ENCODE data around the gene HMG20B. TPM values are rescaled to one million over a fixed set of nuclear protein-coding genes. Genes with fewer than 3 reads are reported as not detected.
"Not testable (repeated sequence)": the region's sequence is repeated elsewhere in the genome, so short reads cannot be mapped to it uniquely, and the experiment has no call there.

HMG20B gene
- total RNA-seq, 4 donors from 2014 or later = 93.3 to 160 (median 105) TPM

DNA sequence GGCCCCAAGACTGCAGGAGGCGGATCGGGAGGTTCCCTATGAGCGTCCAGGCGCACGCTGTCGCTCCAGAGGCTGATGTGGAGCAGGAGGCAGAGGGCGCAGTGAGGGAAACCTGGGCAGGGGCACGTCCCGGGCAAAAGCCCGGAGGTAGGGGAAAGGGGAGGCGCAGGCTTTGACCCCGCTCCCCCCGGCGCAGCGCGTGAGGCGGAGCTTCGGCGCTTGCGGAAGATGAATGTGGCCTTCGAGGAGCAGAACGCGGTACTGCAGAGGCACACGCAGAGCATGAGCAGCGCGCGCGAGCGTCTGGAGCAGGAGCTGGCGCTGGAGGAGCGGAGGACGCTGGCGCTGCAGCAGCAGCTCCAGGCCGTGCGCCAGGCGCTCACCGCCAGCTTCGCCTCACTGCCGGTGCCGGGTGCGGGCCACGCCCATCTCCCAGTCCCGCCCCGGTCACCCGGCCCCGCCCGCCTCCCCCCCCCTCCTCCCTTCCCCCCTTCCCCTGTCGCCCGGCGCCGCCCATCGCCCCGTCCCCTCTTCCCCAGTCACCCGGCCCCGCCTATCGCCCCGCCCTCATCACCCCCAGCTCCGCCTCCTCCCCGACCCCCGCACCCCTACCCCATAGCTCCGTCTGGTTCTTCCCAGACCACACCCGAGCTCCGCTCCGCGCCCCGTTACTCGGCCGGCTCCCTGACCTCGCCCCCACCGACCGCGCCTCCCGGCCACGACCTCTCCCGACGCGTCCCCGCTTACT lies 4.1 kb downstream of the HMG20B start:
- H3K36me3 ChIP-seq = no peaks in the 10 kb centered on the region
- H3K4me3 ChIP-seq (replicated peaks in 1 of 3) = no peak overlapping the region
- TF ChIP-seq POLR2A (IDR thresholded peaks at IDR 0.05) = no peak
- TF ChIP-seq, protein P1, sequence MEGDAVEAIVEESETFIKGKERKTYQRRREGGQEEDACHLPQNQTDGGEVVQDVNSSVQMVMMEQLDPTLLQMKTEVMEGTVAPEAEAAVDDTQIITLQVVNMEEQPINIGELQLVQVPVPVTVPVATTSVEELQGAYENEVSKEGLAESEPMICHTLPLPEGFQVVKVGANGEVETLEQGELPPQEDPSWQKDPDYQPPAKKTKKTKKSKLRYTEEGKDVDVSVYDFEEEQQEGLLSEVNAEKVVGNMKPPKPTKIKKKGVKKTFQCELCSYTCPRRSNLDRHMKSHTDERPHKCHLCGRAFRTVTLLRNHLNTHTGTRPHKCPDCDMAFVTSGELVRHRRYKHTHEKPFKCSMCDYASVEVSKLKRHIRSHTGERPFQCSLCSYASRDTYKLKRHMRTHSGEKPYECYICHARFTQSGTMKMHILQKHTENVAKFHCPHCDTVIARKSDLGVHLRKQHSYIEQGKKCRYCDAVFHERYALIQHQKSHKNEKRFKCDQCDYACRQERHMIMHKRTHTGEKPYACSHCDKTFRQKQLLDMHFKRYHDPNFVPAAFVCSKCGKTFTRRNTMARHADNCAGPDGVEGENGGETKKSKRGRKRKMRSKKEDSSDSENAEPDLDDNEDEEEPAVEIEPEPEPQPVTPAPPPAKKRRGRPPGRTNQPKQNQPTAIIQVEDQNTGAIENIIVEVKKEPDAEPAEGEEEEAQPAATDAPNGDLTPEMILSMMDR (IDR thresholded peaks at IDR 0.05) = no peak
- H3K4me1 ChIP-seq = peaks cover 18 to 19% of the 10 kb centered on the region in 2 donors
- intact Hi-C loops (cut with DNase I) = no loop called here
- no peaks in the 10 kb centered on the region for H3K27me3 ChIP-seq
- peak; percentile 68 for DNase-seq
- no peaks in the 10 kb centered on the region for H3K9me3 ChIP-seq
- 46 to 64% methylated on average over 21 to 58 of the region's 78 CpGs for WGBS, 2 donors
- H3K27ac ChIP-seq = no peak overlapping the region

GRCh38 chr19:3577723-3578344 lies 5.1 kb downstream of the HMG20B start:
- Histone ChIP-seq H3K4me1 (peaks cover 14 to 15% of the 10 kb centered on the region in 2 donors), H3K27ac (no peak overlapping the region), H3K4me3 (replicated peaks in 1 of 3) (no peak overlapping the region), H3K9me3 (no peaks in the 10 kb centered on the region), H3K36me3 (no peaks in the 10 kb centered on the region), H3K27me3 (no peaks in the 10 kb centered on the region)
- no peak for TF ChIP-seq POLR2A (IDR thresholded peaks at IDR 0.05)
- TF ChIP-seq, protein P1 (IDR thresholded peaks at IDR 0.05) = no peak
- DNase-seq = peak in 1 of 2 donors; percentile 14
- intact Hi-C loops (cut with DNase I) = no loop called here
- WGBS, 2 donors = 81 to 86% methylated on average over 43 to 45 of the region's 60 CpGs

GRCh38 chr19:3578390-3578789 lies 5.6 kb downstream of the HMG20B start:
- 84 to 87% methylated on average over 9 to 14 of the region's 17 CpGs for WGBS, 2 donors
- no peaks in the 10 kb centered on the region for H3K27me3 ChIP-seq
- no peaks in the 10 kb centered on the region for H3K36me3 ChIP-seq
- H3K27ac ChIP-seq = no peak overlapping the region
- TF ChIP-seq, protein P1 (IDR thresholded peaks at IDR 0.05) = no peak
- TF ChIP-seq POLR2A (IDR thresholded peaks at IDR 0.05) = no peak
- intact Hi-C loops (cut with DNase I) = no loop called here
- no peak overlapping the region for H3K4me3 ChIP-seq (replicated peaks in 1 of 3)
- peaks cover 12 to 14% of the 10 kb centered on the region in 2 donors for H3K4me1 ChIP-seq
- no peaks in the 10 kb centered on the region for H3K9me3 ChIP-seq
- no peak for DNase-seq

- Histone ChIP-seq H3K27me3 (no peaks in the 10 kb centered on the region), H3K27ac (peak overlapping the region in 1 of 3 donors; percentile 19), H3K4me3 (replicated peaks in 1 of 3) (no peak overlapping the region), H3K9me3 (no peaks in the 10 kb centered on the region), H3K4me1 (peaks cover 6 to 13% of the 10 kb centered on the region in 2 donors), H3K36me3 (no peaks in the 10 kb centered on the region)
- DNase-seq = no peak
- intact Hi-C loops (cut with DNase I) = no loop called here
- TF ChIP-seq, protein P1 (IDR thresholded peaks at IDR 0.05) = no peak
- TF ChIP-seq POLR2A (IDR thresholded peaks at IDR 0.05) = no peak
- 63 to 74% methylated on average over 11 of the region's 11 CpGs for WGBS, 2 donors
Measured at GRCh38 chr19:3580156-3580934, 7.6 kb downstream of the HMG20B start.

DNA sequence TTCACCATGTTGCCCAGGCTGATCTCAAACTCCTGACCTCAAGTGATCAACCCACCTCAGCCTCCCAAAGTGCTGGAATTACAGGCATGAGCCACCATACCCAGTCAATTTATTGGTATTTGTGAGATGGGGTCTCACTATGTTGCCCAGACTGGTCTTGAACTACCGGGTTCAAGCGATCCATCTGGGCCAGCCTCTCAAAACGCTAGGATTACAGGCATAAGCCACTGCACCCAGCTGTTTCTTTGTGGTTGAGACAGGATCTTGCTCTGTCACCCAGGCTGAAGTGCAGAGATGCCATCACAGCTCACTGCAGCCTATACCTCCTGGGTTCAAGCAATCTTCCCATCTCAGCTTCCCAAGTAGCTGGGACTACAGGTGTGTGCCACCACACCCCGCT lies 9.0 kb downstream of the HMG20B start:
- H3K36me3 ChIP-seq; H3K4me3 ChIP-seq (replicated peaks in 1 of 3); H3K9me3 ChIP-seq; intact Hi-C loops (cut with DNase I); H3K27me3 ChIP-seq; DNase-seq; H3K27ac ChIP-seq: not testable (repeated sequence)
- peaks cover 2 to 16% of the 10 kb centered on the region in 2 donors for H3K4me1 ChIP-seq
- 66 to 78% methylated on average over 2 to 4 of the region's 4 CpGs for WGBS, 2 donors

DNA sequence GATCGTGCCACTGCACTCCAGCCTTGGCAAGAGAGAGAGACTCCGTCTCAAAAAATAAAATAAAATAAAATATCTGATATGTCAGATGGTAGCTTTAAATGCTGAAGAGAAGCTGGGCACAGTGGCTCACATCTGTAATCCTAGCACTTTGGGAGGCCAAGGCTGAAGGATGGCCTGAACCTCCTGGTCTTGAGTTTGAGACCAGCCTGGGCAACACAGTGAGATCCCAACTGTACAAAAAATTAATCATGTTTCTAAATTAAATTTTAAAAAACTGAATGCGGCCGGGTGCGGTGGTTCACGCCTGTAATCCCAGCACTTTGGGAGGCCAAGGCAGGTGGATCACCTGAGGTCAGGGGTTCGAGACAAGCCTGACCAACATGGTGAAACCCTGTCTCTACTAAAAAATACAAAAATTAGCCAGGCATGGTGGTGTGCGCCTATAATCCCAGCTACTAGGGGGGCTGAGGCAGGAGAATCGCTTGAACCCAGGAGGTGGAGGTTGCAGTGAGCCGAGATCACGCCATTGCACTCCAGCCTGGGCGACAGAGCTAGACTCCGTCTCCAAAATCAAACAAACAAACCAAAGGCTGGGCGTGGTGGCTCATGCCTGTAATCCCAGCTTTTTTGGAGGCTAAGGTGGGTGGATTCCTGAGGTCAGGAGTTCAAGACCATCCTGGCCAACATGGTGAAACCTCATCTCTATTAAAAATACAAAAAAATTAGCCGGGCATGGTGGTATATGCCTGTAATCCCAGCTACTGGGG lies 11.5 kb downstream of the HMG20B start:
- H3K9me3 ChIP-seq; H3K27ac ChIP-seq; H3K4me3 ChIP-seq (replicated peaks in 1 of 3); H3K36me3 ChIP-seq; H3K27me3 ChIP-seq; intact Hi-C loops (cut with DNase I); DNase-seq: not testable (repeated sequence)
- H3K4me1 ChIP-seq = peaks cover 4 to 21% of the 10 kb centered on the region in 2 donors
- WGBS, 2 donors = 90 to 92% methylated on average over 15 of the region's 15 CpGs
